Left forelimb (tissue), 1 donor: ENCODE results near the gene ZNF888.
"Not testable (repeated sequence)": the region's sequence is repeated elsewhere in the genome, so short reads cannot be mapped to it uniquely, and the experiment has no call there.

Experiments used
- DNase-seq: peaks from one replicate; pipeline ENCODE4 v3.0.0-alpha.2; 2018; ENCODE audit warnings: low spot score

The ZNF888 gene

GRCh38 chr19:52941941-52942385 lies 18.7 kb upstream of the ZNF888 start:
- peak; percentile 75 for DNase-seq

- DNase-seq, result not testable (repeated sequence)
Measured at GRCh38 chr19:52941523-52941922, 18.3 kb upstream of the ZNF888 start.

DNA sequence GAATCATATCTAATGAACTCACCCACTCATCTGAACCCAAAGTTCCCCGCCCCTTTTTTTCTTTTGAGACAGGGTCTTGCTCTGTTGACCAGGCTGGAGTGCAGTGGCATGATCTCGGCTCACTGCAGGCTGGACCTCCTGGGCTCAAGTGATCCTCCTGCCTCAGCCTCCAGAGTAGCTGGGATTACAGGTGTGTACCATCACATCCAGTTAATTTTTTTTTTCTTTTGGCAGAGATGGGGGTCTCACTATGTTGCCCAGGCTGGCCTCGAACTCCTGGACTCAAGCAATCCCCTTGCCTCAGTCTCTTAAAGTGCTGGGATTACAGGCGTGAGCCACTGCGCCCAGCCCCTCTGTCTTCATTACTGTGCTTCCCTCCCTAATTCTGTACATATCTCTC lies 17.7 kb upstream of the ZNF888 start:
- DNase-seq, result not testable (repeated sequence)

GRCh38 chr19:52938761-52939160 lies 15.5 kb upstream of the ZNF888 start:
- no peak for DNase-seq

DNA sequence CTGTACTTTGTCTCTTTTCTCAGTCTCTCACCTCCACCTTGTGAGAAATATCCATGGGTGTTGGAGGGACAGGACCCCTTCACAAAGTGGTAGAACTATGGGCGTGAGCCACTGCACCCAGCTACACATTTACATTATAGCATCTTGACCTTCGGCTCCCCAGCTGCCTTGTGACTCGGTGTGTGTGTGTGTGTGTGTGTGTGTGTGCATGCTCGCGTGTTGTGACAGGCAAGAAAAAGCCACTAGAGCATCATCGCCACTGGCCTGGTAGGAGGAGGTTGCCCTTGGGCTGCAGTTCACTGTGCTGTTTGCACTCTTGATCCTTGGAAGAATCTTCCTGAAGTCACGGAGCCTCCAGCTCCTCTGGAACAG lies 13.7 kb upstream of the ZNF888 start:
- no peak for DNase-seq

GRCh38 chr19:52936151-52936953 lies 13.1 kb upstream of the ZNF888 start:
- no peak for DNase-seq

GRCh38 chr19:52935434-52935833 lies 12.2 kb upstream of the ZNF888 start:
- no peak for DNase-seq

GRCh38 chr19:52924641-52925040 lies 1.4 kb upstream of the ZNF888 start:
- not testable (repeated sequence) for DNase-seq

DNA sequence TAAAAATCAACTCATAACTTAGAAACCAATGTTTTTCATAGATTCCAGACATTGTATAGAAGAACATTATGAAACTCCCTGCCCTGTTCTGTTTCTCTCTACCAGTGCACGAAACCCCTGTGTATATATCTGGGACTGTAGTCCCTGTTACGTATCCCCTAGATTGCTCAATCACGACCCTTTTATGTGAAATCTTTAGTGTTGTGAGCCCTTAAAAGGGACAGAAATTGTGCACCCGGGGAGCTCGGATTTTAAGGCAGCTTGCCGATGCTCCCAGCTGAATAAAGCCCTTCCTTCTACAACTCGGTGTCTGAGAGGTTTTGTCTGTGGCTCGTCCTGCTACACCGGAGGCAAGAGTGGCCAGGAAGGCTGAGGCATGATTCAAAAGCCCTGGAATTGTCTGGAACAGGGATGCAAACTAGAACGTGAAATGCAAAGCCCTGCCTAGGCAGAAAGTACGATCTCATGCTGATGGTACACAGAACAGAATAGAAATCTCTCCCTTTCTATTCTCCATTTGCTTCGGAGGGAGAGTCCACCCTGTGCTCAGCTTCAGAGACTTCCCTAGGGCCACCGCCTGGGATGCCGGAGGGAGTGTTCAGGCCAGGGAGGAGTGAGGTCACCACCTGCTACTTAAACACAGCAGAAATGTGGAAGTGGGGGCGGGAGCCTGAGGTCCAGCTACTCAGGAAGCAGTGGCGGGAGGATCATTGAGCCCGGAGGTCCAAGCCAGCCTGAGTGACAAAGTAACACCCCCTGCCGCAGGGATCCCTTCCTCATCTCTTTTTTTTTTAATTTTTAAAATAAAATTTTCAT lies 758 bp upstream of the ZNF888 start:
- DNase-seq, result no peak

- DNase-seq, result no peak
Measured at GRCh38 chr19:52917531-52917930, 5.7 kb downstream of the ZNF888 start.

GRCh38 chr19:52910648-52911047 lies 12.6 kb downstream of the ZNF888 start:
- no peak for DNase-seq

GRCh38 chr19:52904052-52904780 lies 19.0 kb downstream of the ZNF888 start:
- not testable (repeated sequence) for DNase-seq

DNA sequence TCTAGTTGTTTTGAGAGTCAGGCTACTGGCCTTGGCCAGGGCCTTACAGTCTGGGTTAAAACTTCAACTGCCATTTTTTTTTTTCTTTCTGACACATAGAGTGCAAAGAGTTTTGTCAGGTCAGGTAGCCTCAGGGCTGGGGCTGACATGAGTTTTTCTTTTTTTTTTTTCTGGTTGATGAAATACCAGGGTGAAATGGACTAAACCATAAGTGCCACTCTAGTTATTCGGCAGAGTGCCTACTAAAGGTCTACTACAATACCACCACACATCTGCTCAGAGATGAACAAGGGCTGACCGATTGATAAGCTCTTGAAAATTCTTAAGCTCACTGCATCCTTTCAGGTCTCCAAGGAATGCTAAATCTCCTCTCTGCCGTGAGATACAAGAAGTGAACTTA lies 21.4 kb downstream of the ZNF888 start:
- DNase-seq, result no peak

DNA sequence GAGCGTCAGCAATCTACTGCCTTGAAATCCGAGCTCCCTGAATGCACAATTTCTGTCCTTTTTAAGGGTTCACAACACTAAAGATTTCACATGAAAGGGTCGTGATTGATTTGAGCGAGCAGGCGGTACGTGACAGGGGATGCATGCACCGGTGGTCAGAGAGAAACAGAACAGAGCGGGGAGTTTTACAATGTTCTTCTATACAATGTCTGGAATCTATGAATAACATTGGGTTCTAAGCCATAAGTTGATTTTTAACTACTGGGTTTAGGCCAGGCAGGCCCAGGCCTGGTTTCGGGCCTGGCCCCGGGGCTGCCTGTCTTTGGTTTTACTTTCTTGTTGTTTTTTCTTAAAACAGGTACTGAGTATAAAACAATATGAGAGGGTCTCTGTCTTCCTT lies 24.6 kb downstream of the ZNF888 start:
- not testable (repeated sequence) for DNase-seq

- no peak for DNase-seq
Measured at GRCh38 chr19:52898101-52898500, 25.1 kb downstream of the ZNF888 start.

- peak; percentile 98 for DNase-seq
Measured at GRCh38 chr19:52897138-52897935, 25.9 kb downstream of the ZNF888 start, which contains the start of gene ZNF320. ZNF320 (minus strand) TSS chr19:52897635; CDS start chr19:52890255, 7,380 bp downstream.

DNA sequence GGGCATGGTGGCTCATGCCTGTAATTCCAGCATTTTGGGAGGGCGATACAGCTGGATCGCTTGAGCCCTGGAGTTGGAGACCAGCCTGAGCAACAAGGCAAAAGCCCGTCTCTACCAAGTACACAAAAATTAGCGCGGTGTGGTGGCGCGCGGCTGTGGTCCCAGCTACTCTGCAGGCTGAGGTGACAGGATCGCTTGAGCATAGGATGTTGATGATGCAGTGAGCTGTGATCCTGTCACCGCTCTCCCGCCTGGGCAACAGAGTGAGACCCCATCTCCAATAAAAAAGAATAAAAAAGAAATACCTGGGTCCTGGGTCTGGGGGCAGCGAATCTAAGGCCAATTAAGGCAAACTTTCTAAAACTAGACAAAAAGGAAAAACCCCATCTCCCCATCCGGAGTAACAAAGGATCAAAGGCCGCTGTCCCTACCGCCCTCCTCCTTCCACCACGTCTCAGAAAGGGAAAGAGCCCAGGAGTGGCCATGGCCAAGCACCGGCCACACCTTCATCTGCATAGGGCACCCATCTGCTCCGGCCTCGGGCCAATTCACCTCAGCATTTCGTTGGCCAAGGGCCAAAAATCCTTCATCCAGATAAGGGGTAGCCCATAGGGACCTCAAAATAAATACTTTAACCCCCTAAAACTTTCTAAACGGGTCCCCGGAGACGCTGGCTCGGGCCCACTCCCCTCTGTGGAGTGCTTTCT lies 26.6 kb downstream of the ZNF888 start:
- DNase-seq, result no peak

- DNase-seq, result no peak
Measured at GRCh38 chr19:52891336-52891735, 31.9 kb downstream of the ZNF888 start.

- no peak for DNase-seq
Measured at GRCh38 chr19:52889931-52890330, 33.3 kb downstream of the ZNF888 start.

- no peak for DNase-seq
Measured at GRCh38 chr19:52889076-52889475, 34.2 kb downstream of the ZNF888 start.

- DNase-seq, result no peak
Measured at GRCh38 chr19:52880895-52881389, 42.3 kb downstream of the ZNF888 start.
